Measurements from ENCODE around the gene ARHGEF2. TPM values are rescaled to one million over a fixed set of nuclear protein-coding genes. Genes with fewer than 3 reads are reported as not detected.

ARHGEF2 gene
- total and polyA plus RNA-seq, 2 of the 13 experiments (the other 11 are each of a cell fraction or from before 2014, with no cell fraction given), result 16.1 to 32.1 TPM

DNA sequence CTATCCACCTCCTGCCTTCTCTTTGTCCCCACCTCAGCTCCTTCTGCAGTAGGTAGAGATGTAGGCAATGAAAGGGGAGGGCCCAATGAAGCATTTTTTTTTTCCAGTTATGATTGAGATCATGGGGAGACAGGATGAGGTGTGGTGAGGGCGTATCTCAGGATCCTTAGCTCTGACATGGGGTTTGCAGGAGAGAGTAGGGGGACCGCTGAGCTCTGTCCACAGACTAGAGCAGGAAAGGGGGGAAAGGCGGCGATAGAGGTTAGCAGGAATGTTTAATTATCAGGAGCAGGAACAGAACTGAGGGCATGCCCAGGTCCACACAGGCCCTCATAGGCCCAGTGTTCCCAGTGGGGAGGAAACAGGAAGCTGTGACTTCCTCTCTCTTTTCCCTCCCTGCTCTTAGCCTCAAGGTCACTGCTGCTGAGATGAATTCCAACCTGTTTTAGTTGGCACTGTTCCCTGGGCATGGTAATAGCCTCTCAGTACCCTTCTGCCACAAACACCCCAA lies 37.8 kb downstream of the ARHGEF2 start (continued):
- TF ChIP-seq, protein P1, sequence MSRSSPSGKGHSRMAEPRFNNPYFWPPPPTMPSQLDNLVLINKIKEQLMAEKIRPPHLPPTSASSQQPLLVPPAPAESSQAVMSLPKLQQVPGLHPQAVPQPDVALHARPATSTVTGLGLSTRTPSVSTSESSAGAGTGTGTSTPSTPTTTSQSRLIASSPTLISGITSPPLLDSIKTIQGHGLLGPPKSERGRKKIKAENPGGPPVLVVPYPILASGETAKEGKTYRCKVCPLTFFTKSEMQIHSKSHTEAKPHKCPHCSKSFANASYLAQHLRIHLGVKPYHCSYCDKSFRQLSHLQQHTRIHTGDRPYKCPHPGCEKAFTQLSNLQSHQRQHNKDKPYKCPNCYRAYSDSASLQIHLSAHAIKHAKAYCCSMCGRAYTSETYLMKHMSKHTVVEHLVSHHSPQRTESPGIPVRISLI (CRISPR knock-in tag; IDR thresholded peaks at IDR 0.05; ENCODE audit: borderline replicate concordance), result peak; percentile 87
- TF ChIP-seq KLF9 (CRISPR knock-in tag; IDR thresholded peaks at IDR 0.05; ENCODE audit: low read depth), result no peak
- no peak for TF ChIP-seq ZNF496 (CRISPR knock-in tag; IDR thresholded peaks at IDR 0.05; ENCODE audit: insufficient replicate concordance)
- TF ChIP-seq SP1 (IDR thresholded peaks at IDR 0.05), result no peak
- TF ChIP-seq SP1 (CRISPR knock-in tag; IDR thresholded peaks at IDR 0.05), result no peak
- TF ChIP-seq ZNF230 (CRISPR knock-in tag; IDR thresholded peaks at IDR 0.05), result 0 out of 2 replicates have a peak, but pooled peaks have one; percentile 57
- TF ChIP-seq, protein P2, sequence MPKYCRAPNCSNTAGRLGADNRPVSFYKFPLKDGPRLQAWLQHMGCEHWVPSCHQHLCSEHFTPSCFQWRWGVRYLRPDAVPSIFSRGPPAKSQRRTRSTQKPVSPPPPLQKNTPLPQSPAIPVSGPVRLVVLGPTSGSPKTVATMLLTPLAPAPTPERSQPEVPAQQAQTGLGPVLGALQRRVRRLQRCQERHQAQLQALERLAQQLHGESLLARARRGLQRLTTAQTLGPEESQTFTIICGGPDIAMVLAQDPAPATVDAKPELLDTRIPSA (CRISPR knock-in tag; IDR thresholded peaks at IDR 0.05; ENCODE audit: borderline replicate concordance), result no peak
- TF ChIP-seq ZBTB3 (CRISPR knock-in tag; IDR thresholded peaks at IDR 0.05; ENCODE audit: borderline replicate concordance, low read depth), result no peak
- TF ChIP-seq SYNCRIP (IDR thresholded peaks at IDR 0.05; ENCODE audit: insufficient read depth, low read depth, low read length), result no peak
- no peak for TF ChIP-seq SNAPC2 (CRISPR knock-in tag; IDR thresholded peaks at IDR 0.05)
- TF ChIP-seq, protein P3, sequence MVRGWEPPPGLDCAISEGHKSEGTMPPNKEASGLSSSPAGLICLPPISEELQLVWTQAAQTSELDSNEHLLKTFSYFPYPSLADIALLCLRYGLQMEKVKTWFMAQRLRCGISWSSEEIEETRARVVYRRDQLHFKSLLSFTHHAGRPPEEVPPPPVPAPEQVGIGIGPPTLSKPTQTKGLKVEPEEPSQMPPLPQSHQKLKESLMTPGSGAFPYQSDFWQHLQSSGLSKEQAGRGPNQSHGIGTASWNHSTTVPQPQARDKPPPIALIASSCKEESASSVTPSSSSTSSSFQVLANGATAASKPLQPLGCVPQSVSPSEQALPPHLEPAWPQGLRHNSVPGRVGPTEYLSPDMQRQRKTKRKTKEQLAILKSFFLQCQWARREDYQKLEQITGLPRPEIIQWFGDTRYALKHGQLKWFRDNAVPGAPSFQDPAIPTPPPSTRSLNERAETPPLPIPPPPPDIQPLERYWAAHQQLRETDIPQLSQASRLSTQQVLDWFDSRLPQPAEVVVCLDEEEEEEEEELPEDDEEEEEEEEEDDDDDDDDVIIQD (CRISPR knock-in tag; IDR thresholded peaks at IDR 0.05; ENCODE audit: low read depth), result peak; percentile 40; the same call in 1 of the 2 replicates
- TF ChIP-seq HOXA5 (CRISPR knock-in tag; IDR thresholded peaks at IDR 0.05), result no peak
- TF ChIP-seq ZNF546 (CRISPR knock-in tag; conservative IDR thresholded peaks at IDR 0.05), result no peak; the same call in 1 of the 2 replicates
- no peak; the same call in 1 of the 2 replicates for TF ChIP-seq ZNF431 (CRISPR knock-in tag; IDR thresholded peaks at IDR 0.05; ENCODE audit: borderline replicate concordance, low read depth)
- no peak for TF ChIP-seq MZF1 (CRISPR knock-in tag; IDR thresholded peaks at IDR 0.05; ENCODE audit: borderline replicate concordance)
- no peak for TF ChIP-seq ZSCAN22 (CRISPR knock-in tag; IDR thresholded peaks at IDR 0.05)
- TF ChIP-seq GPN1 (CRISPR knock-in tag; IDR thresholded peaks at IDR 0.05; ENCODE audit: borderline replicate concordance), result no peak
- TF ChIP-seq ZNF260 (CRISPR knock-in tag; IDR thresholded peaks at IDR 0.05; ENCODE audit: borderline replicate concordance, low read depth), result no peak
- TF ChIP-seq, protein P4, sequence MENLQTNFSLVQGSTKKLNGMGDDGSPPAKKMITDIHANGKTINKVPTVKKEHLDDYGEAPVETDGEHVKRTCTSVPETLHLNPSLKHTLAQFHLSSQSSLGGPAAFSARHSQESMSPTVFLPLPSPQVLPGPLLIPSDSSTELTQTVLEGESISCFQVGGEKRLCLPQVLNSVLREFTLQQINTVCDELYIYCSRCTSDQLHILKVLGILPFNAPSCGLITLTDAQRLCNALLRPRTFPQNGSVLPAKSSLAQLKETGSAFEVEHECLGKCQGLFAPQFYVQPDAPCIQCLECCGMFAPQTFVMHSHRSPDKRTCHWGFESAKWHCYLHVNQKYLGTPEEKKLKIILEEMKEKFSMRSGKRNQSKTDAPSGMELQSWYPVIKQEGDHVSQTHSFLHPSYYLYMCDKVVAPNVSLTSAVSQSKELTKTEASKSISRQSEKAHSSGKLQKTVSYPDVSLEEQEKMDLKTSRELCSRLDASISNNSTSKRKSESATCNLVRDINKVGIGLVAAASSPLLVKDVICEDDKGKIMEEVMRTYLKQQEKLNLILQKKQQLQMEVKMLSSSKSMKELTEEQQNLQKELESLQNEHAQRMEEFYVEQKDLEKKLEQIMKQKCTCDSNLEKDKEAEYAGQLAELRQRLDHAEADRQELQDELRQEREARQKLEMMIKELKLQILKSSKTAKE (CRISPR knock-in tag; IDR thresholded peaks at IDR 0.05; ENCODE audit: borderline replicate concordance), result no peak
- TF ChIP-seq RFXAP (CRISPR knock-in tag; IDR thresholded peaks at IDR 0.05; ENCODE audit: borderline replicate concordance), result no peak
- TF ChIP-seq, protein P5, sequence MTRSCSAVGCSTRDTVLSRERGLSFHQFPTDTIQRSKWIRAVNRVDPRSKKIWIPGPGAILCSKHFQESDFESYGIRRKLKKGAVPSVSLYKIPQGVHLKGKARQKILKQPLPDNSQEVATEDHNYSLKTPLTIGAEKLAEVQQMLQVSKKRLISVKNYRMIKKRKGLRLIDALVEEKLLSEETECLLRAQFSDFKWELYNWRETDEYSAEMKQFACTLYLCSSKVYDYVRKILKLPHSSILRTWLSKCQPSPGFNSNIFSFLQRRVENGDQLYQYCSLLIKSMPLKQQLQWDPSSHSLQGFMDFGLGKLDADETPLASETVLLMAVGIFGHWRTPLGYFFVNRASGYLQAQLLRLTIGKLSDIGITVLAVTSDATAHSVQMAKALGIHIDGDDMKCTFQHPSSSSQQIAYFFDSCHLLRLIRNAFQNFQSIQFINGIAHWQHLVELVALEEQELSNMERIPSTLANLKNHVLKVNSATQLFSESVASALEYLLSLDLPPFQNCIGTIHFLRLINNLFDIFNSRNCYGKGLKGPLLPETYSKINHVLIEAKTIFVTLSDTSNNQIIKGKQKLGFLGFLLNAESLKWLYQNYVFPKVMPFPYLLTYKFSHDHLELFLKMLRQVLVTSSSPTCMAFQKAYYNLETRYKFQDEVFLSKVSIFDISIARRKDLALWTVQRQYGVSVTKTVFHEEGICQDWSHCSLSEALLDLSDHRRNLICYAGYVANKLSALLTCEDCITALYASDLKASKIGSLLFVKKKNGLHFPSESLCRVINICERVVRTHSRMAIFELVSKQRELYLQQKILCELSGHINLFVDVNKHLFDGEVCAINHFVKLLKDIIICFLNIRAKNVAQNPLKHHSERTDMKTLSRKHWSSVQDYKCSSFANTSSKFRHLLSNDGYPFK (CRISPR knock-in tag; IDR thresholded peaks at IDR 0.05; ENCODE audit: borderline replicate concordance), result no peak; the same call in 1 of the 2 replicates
- no peak for TF ChIP-seq ATAD3A (CRISPR knock-in tag; IDR thresholded peaks at IDR 0.05)

Data from HepG2 (cell line).